Endothelial cell of hepatic sinusoid (primary cell): ENCODE data around the gene CBX2.

Experiments used
- in situ Hi-C: cut with HindIII; loops from 2 replicates; pipeline ENCODE4 v1.10.0; 2017; ENCODE audit warnings: low sequenced_read_pairs

Gene CBX2

DNA sequence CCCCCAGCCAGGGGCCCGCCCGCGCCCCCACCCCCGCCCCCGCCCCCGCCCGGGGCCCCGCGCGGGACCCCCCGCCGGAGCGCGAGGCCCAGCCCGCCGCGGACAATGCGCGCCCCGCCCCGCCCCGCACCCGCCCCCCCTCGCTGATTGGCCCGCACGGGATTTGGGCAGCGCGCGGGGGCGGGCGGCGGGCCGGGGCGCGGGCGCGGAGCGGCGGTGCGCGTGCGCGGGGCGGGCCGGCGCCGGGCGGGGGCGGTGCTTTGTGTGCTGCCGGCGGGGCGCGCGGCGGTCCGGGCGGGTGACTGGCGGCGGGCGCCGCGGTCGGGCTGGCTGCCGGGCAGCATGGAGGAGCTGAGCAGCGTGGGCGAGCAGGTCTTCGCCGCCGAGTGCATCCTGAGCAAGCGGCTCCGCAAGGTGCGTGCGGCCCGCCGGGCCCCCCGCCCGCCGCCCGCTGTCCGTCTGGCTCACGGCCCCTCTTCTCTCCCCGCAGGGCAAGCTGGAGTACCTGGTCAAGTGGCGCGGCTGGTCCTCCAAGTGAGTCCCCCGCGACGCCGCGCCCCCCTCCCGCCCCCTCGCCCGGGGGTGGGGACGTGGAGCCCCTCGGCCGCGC, at the start of gene CBX2:
Gene CBX2, plus strand, starts transcription at position 255 of the 610 bp plus-strand sequence. Its CDS starts 88 bp downstream, at position 343.
- in situ Hi-C loops = no loop called here

DNA sequence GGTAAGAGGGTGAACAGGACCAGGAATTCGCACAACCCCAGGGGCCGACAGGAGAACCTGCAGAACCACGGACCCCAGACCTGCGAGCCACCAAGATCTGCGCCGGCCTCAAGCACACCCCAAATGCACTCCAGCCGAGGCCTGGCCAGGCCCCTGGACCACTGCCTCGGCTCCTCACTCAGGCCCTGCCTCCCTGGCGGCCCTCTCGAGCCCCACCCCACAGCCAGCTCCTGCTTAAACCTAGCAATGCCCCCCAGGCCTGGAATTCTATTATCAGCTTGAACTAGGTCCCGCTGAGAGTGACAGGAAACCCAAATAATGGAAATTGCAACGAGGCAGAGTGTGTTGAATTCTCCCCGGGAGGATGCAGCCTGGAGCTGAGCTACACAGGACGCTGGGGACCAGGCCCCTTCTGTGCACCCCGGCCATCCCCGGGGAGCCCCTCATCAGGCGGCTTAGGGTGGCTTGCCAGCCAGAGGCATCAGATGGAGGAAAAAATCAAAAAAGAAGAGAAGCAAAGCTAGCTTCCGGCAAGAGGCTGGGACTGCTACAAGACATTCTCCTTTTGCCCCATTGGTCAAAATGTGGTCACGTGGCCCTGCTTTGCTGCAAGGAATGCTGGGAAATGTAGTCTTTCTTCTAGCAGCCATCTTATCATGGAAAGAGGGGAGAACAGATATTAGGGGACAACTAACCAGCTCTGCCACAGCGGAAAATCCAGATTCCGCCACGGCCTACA, 49.6 kb upstream of the CBX2 start:
- in situ Hi-C loops = no loop called here

DNA sequence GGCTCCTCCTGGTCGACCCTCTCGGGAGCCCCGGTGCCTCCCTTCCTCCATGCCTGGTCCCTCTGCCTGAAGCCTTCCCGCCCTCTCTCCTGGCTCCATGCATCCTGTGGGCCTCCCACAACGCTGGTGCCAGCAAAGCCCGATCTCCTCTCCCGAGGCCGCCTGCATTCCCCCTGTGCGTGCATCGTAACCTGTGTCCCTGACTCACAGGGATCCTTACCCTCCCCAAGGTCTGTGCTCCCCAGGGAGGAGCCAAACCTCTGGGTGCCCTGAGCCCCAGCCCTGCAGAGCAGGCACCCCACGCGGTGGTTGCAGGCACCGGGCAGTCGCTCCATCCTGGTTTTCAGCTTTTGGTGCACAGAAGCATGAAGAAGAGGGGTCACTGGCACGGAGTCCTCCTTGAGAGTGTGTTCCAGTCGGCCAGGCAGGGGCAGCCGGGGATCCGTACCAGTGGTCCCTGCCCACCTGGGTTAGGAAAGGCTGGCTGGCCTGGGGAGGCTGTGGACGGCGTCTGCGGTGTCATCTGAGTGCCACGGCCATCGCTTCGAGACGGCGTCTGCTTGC, 49.0 kb upstream of the CBX2 start:
- in situ Hi-C loops = no loop called here

DNA sequence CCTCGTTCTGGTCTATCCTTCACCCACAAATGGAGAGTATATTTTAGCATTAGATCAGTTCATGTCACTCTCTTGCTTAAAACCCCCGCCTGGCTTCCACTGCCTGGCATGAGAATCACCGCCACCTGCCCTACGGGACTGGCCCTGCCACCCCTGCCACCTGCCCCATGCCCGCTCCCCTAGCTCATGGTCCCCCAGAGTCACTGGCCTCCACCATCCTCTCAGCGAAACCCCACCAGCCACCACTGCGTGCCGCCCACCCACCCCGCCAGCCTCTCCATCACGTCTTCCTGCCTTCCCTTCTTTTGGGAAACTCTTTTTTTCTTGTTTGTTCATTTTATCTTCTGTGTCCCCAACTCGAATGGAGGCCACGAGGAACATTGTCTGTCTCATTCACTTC, 48.2 kb upstream of the CBX2 start:
- in situ Hi-C loops = no loop called here

DNA sequence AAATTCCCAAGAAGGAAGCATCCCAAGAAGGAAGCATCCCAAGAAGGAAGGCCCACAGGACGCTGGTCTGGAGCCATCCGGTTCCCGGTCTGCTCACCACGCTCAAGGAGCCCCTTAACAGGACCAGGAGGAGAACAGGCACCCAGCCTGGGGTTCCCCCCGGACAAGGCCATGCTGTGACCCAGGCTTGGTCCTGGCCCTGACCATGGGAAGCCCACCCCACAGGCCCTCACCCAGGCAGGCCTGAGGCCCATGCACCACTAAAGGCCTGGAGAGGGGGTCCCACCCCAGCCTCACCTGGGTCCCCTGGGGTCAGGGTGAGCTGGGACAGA, 47.5 kb upstream of the CBX2 start:
- in situ Hi-C loops = no loop called here

DNA sequence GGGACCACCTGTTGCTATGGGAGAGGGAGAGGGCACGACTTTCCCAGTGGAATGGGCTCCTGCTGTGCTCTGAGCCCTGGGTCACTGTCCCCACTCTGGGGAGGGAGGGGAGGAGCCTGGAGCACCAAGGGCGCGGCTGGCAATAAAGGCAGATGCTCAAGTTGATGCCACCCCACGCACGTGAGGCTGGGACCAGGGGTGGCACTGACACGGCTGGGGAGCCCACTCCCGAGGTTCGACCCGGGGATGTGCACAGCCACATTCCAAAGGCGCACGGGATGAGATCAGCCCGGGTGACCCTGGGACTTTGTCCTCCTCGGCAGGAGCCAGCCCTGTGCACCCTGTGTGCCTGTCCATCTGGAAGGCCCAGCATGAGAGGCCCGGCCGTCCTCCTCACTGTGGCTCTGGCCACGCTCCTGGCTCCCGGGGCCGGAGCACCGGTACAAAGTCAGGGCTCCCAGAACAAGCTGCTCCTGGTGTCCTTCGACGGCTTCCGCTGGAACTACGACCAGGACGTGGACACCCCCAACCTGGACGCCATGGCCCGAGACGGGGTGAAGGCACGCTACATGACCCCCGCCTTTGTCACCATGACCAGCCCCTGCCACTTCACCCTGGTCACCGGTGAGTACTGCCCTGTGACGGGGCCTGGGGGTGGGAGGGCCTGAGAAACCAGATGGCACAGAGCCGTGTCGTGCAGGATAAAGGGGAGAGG, 47.0 kb upstream of the CBX2 start, which contains the start of gene ENPP7:
Gene ENPP7, plus strand, starts transcription at position 175 of the 715 bp plus-strand sequence. Its CDS starts 197 bp downstream, at position 372.
- in situ Hi-C loops = no loop called here

DNA sequence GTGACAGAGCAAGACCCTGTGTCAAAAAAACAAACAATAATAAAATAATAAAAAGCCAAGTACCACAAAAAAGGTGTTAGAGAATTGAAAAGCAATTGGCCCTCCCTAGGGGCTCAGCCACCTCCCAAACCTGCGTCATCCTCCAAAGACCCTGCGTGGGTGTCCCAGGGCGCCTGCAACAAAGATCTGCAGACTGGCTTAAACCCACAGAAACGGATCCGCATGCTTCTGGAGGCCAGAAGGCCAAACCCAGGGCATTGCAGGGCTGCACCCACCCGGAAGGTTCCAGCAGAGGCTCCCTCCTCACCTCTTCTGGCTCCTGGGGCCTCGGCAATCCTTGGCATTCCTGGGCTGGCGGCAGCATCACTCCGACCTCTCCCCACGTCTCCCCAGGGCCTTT, 45.7 kb upstream of the CBX2 start:
- in situ Hi-C loops = no loop called here

DNA sequence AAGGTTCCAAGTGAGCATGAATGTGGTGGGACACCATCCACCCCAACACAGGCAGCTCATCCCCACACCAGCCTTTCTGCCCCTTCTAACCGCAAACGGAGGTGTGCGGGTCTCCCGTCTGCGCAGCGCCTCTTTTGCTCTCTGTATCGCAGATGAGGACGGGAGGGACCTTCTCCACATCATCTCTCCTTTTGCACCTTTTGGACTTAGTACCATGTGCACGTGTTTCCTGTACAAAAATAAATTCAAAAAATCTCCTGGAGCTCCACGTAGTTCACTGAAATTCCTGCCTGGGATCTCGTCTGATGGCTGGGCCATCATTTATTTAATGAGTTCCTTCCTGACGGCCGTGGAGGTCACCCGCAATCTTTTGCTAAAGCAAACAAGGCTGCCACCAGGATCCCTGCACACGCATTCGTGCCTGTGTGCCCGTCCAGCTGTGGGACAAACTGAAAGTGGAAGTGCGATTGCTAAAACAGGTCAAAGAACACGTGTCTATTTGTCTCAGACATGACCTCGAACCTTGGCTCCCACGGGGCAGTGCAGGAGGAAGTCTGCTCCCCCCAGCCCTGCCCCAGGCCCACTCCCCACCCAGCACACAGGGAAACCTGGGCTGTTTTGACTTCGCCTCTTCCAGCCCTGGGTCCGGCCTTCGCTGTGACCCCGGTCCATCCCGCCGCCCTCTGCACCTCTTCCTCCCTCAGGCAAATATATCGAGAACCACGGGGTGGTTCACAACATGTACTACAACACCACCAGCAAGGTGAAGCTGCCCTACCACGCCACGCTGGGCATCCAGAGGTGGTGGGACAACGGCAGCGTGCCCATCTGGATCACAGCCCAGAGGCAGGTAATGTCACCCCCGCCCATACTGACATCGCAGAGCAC, 44.9 kb upstream of the CBX2 start:
- in situ Hi-C loops = no loop called here

DNA sequence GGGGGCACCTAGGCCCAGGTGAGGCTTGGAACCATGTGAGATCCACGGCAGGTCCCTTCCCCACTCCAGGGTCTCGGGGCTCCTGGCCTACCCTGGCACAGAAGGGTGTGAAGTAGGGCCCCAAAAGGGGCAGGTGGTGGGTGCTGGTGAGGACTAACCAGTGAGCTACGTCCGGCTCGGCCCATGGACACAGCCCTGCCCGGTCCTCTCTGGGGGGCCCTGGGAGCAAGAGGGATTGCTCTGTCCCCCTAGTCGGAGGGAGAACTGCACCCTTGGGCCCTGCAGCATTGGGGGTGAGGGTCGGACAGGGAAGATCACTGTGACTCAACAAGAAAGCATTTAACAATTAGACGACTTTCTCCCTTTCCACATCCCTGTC, 44.3 kb upstream of the CBX2 start:
- in situ Hi-C loops = no loop called here

DNA sequence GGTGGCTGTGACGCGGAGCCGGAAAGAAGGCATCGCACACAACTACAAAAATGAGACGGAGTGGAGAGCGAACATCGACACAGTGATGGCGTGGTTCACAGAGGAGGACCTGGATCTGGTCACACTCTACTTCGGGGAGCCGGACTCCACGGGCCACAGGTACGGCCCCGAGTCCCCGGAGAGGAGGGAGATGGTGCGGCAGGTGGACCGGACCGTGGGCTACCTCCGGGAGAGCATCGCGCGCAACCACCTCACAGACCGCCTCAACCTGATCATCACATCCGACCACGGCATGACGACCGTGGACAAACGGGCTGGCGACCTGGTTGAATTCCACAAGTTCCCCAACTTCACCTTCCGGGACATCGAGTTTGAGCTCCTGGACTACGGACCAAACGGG, 42.9 kb upstream of the CBX2 start:
- in situ Hi-C loops = no loop called here

DNA sequence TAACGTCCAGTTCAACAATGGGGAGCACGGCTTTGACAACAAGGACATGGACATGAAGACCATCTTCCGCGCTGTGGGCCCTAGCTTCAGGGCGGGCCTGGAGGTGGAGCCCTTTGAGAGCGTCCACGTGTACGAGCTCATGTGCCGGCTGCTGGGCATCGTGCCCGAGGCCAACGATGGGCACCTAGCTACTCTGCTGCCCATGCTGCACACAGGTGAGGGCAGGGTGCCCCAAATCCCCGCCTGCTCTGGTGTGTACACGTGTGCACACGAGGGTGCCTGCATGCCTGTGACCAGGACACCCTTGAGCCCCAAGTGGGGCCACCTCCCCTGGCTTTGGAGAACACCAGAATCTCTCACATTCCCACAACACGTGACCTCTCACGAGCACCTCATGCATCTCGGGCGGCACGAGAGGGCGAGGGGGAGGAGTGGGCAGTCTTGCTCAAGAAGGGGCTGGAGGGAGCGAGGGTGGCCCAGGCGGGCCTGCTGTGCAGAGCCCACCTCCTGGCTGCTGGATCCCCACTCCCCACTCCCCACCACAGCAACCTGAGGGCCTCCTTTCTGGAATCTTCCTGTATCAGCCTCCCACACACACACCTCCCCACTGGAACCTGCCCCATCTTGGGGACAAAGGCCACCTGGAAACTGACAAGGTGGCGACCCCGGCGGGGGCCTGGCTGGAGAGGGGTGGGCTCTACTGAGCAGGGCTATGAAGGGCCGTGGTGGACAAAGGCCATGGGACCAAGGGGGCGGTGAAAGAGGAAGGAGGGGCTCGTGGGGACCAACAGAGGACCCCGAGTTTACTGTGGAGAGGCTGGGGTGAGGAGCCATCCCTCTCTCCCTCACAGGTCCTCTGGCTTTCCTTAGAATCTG, 40.7 kb upstream of the CBX2 start:
- in situ Hi-C loops = no loop called here

DNA sequence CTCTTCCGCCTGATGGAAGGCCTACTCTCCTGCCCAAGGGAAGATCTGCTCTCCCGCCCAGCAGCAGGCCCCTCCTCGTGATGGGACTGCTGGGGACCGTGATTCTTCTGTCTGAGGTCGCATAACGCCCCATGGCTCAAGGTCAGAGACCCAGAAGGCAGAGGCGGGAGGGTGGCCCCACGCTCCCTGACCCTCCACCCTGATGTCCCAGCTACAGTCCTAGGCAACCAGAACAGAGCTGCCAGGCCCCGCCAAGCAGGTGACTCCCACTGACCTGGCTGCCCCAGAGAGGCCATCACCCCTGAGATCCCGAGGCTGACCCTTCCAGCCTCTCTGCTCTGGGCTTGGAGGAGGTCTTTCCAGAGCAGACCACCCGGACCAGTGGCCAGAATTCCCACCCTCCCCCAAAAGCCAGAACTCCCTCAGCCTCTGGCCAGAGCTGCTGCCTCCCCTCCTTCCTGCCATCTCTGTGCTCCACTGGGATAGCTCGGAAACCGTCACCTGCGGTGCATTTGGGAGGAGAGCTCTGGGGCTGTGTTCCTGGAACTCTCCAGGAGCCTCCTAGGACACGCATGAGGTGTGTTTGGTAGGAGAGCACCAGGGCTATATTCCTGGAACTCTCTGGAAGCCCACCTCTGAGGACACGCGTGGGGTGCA, 39.9 kb upstream of the CBX2 start:
- in situ Hi-C loops = no loop called here

DNA sequence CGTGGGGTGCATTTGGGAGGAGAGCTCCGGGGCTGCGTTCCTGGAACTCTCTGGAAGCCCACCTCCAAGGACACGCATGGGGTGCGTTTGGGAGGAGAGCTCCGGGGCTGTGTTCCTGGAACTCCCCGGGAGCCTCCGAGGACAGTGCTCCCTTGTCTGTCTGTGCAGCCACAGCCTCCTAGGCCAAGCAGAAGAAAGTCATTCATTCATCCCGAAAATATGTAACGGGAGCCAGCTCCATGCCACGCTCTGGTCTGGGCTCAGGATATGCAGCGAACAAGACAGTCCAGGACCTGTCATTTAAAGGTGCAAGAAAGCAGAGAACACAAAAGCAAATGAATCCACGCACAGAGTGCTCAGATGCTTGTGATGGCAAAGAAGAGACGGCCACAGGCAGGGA, 39.3 kb upstream of the CBX2 start:
- in situ Hi-C loops = no loop called here

DNA sequence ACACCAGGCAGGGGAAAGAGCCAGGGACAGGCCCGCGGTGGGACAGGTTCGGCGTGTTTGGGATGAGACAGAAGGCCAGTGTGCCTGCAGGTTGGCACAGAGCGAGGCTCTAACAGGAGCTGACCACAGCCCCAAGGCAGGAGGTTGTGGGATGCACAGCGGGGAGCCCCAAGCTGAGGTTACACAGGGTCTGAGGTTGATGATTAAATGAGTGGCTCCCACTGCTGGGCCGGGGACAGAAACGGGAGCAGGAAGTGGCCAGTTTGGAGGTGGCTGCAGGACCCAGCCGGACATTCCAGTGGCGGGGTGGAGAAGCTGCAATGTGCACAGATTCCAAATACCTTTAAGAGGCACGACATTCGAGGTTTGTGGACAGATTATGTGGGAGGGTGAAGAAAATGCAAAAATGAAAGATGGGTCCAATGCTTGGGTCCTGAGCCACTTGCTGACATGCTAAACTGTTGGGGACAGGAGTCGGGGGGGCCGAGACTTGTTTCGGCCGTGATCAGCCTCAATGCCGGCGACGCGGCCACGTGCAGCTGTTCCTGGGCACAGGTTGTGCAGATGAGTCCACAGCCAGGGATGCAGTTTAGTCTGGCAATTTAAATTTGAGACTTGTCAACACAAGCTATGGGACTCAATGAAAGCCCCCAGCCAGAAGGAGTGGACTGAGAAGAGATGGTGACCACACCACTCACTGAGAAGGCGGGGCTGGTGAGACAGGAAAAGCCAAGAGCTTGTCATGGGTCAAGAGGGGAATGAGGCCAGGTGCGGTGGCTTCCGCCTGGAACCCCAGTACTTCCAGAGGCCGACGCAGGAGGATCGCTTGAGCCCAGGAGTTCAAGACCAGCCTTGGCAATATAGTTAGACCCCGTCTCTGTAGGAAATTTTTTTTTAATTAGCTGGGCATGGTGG, 38.5 kb upstream of the CBX2 start:
- in situ Hi-C loops = no loop called here

DNA sequence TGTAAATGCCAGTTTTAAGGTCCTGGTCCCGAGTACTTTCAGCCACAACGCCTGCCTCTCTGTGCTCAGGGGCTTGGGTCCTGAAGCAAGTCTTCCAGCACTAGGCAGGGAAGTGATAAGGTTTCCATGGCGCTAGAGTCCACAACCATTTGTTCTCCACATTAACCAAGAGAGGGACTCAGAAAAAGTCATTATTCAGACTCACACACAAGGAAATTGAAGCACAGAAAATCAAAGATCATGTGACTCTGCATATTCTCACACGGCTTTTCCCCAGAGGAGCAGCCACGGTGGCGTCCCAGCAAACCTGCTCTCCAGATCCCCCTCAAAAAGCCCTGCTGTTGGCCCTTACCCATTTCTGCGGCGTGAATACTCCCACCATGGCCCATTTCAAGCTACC, 37.5 kb upstream of the CBX2 start:
- in situ Hi-C loops = no loop called here

DNA sequence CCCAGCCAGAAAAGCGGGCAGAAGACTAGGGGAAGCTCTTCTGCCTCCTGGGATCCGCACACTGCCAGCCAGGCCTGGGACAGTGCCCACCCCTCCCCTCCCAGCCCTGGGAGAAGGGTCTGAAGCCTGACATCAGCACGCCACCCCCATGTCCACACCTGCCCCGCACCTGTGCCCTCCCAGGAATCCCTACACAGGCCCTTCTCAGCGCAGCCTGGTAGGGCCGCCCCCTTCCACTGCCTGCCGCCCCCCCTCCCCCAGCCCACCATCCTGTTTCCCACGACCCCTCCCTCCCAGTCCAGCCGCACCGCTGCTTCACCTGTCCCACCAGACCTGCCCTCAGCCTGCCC, 36.6 kb upstream of the CBX2 start:
- in situ Hi-C loops = no loop called here

DNA sequence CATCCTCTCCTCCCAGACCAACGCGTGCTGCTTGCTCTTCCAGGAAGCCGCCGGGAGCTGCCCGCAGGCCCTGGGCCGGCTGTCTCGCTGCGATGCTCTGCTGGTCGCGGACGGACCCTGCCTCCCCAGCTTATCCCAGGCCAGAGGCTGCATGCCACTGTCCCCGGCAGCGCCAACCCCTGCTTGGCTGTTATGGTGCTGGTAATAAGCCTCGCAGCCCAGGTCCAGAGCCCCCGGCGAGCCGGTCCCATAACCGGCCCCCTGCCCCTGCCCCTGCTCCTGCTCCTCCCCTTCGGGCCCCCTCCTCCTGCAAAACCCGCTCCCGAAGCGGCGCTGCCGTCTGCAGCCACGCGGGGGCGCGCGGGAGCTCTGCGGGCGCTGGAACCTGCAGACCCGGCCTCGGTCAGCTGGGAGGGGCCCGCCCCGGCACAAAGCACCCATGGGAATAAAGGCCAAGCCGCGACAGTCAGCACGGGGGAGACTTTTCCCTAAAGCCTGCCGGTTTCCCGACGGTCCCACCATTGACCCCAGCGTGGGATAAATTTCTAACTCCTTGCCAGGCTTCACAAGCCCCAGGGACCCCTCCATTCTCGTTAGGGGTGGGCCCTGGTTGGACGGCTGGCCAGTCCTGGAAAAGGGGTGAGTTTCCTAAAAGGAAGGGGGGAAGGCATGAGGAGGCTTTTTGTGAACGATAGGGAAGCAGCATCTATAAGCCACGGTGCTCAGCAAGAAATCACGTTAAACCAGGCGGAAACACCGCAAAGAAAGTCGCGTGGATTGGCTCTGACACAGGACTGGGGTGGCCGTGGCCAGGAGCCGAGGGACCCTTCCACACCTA, 36.0 kb upstream of the CBX2 start:
- in situ Hi-C loops = no loop called here

DNA sequence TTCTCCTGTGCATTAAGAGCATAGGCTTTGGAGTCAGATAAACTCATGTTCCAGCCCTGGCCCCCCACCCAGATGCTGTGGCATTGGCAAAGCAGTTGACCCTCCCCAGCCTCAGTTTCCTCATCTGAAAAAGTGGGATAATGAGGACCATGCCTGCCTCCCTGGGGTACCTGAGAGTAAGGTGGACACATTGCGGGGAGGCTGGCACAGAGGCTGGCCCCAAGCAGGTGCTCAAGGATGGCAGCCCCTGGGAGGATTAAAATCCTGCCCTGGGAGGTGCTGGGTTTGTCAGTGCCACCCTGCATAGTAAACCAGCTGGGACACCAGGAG, 35.4 kb upstream of the CBX2 start:
- in situ Hi-C loops = no loop called here
